HG02763 (cell line): ENCODE measurements around the gene ADAMTSL1.

ENCODE experiments used
- ATAC-seq: cut with Tn5 transposase; IDR thresholded peaks from one replicate; pipeline ENCODE4 v1.9.1; 2021; ENCODE audit warnings: mild to moderate bottlenecking, moderate library complexity; ENCODE audit not compliant: unreplicated experiment

ADAMTSL1 gene

GRCh38 chr9:18639911-18640310 lies 166.0 kb downstream of the ADAMTSL1 start:
- ATAC-seq, result no peak

- no peak for ATAC-seq
These were observed 185.1 kb downstream of the ADAMTSL1 start for GRCh38 chr9:18658804-18659705.

GRCh38 chr9:18660001-18660400 lies 186.0 kb downstream of the ADAMTSL1 start:
- no peak for ATAC-seq

GRCh38 chr9:18662320-18662719 lies 188.4 kb downstream of the ADAMTSL1 start:
- no peak for ATAC-seq

- no peak for ATAC-seq
These were observed 192.0 kb downstream of the ADAMTSL1 start for GRCh38 chr9:18665947-18666346.

- no peak for ATAC-seq
These were observed 192.4 kb downstream of the ADAMTSL1 start for GRCh38 chr9:18666348-18666747.

GRCh38 chr9:18666986-18667772 lies 193.2 kb downstream of the ADAMTSL1 start:
- no peak for ATAC-seq

GRCh38 chr9:18668944-18669343 lies 195.0 kb downstream of the ADAMTSL1 start:
- ATAC-seq, result no peak

- ATAC-seq, result no peak
These were observed 198.8 kb downstream of the ADAMTSL1 start for GRCh38 chr9:18672706-18673105.

GRCh38 chr9:18673179-18673578 lies 199.2 kb downstream of the ADAMTSL1 start:
- no peak for ATAC-seq

GRCh38 chr9:18675332-18675731 lies 201.4 kb downstream of the ADAMTSL1 start:
- no peak for ATAC-seq

- ATAC-seq, result no peak
These were observed 202.0 kb downstream of the ADAMTSL1 start for GRCh38 chr9:18675973-18676372.

- ATAC-seq, result no peak
These were observed 202.6 kb downstream of the ADAMTSL1 start for GRCh38 chr9:18676525-18676924.

GRCh38 chr9:18678821-18679590 lies 205.1 kb downstream of the ADAMTSL1 start:
- ATAC-seq, result no peak

GRCh38 chr9:18682907-18683306 lies 209.0 kb downstream of the ADAMTSL1 start:
- ATAC-seq, result no peak

GRCh38 chr9:18683312-18683711 lies 209.4 kb downstream of the ADAMTSL1 start:
- no peak for ATAC-seq

- no peak for ATAC-seq
These were observed 209.9 kb downstream of the ADAMTSL1 start for GRCh38 chr9:18683851-18684250.

- no peak for ATAC-seq
These were observed 210.8 kb downstream of the ADAMTSL1 start for GRCh38 chr9:18684593-18685317.

- ATAC-seq, result no peak
These were observed 214.9 kb downstream of the ADAMTSL1 start for GRCh38 chr9:18688581-18689565.
